ENCODE results near the gene BCKDK.
"Not testable (repeated sequence)": the region's sequence is repeated elsewhere in the genome, so short reads cannot be mapped to it uniquely, and the experiment has no call there.

BCKDK gene

GRCh38 chr16:31094088-31094423 lies 14.1 kb upstream of the BCKDK start:
- no peak for TF ChIP-seq CTCF (IDR thresholded peaks at IDR 0.05; ENCODE audit: insufficient read depth, low read length, poor library complexity, severe bottlenecking)
- Histone ChIP-seq H3K4me3 (replicated peaks; ENCODE audit: low read depth, low read length) (peak overlapping the region; percentile 96), H3K36me3 (ENCODE audit: control insufficient read depth, insufficient read depth, low read length) (peaks cover 7% of the 10 kb centered on the region), H3K27me3 (replicated peaks; ENCODE audit: control insufficient read depth, insufficient read depth, low read length) (no peaks in the 10 kb centered on the region)
- no peak for DNase-seq (ENCODE audit: extremely low read depth, insufficient read length)

- DNase-seq (ENCODE audit: extremely low read depth, insufficient read length) = peak; percentile 92
- no peak for TF ChIP-seq CTCF (IDR thresholded peaks at IDR 0.05; ENCODE audit: insufficient read depth, low read length, poor library complexity, severe bottlenecking)
- no peaks in the 10 kb centered on the region for H3K27me3 ChIP-seq (replicated peaks; ENCODE audit: control insufficient read depth, insufficient read depth, low read length)
- peak within 1 kb of the TSS; percentile 96 for H3K4me3 ChIP-seq (replicated peaks; ENCODE audit: low read depth, low read length)
- peaks cover 7% of the 10 kb centered on the region for H3K36me3 ChIP-seq (ENCODE audit: control insufficient read depth, insufficient read depth, low read length)
Observed at GRCh38 chr16:31094424-31095120, 13.6 kb upstream of the BCKDK start, which contains the start of gene VKORC1. TSS of gene VKORC1 (minus strand) at chr16:31094797. CDS start at chr16:31094729, 68 bp downstream.

DNA sequence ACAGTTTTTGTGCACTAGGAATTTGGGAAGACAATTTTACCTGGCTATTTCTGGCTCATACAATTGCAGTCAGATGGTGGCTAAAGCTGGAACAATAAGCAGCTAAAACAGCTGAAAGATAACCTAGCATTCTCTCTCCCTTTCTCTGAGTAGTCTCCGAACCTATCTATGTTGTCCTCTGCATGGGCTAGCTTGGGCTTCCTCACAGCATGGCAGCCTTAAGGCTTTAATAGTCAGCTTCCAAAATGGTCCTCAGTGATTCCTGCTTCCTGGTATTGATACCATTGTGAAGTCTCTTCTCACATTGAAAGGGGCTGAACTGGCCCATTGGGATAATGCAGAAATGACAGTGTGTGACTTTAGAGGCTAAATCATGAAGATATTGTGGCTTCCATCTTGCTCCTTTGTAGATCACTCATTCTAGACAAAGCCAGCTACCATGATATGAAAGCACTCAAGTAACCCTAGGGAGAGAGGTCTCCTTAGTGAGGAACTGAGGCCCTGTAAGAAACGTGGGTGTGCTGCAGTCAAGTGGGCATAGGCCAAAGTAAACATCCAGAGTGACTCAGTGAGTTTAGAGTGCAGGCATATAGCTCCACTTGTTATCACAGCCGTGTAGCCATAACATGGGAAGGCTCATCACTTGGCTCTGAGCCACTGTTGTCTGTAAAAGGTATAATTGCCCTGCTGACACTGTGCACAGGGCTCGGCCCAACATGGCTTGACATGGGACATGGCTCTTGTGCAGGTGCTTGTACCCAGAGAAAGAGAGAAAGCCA lies 8.1 kb upstream of the BCKDK start:
- no peak for DNase-seq (ENCODE audit: extremely low read depth, insufficient read length)
- H3K27me3 ChIP-seq (replicated peaks; ENCODE audit: control insufficient read depth, insufficient read depth, low read length) = no peaks in the 10 kb centered on the region
- TF ChIP-seq CTCF (IDR thresholded peaks at IDR 0.05; ENCODE audit: insufficient read depth, low read length, poor library complexity, severe bottlenecking) = no peak
- H3K36me3 ChIP-seq (ENCODE audit: control insufficient read depth, insufficient read depth, low read length) = no peaks in the 10 kb centered on the region
- H3K4me3 ChIP-seq (replicated peaks; ENCODE audit: low read depth, low read length) = no peak overlapping the region

GRCh38 chr16:31100876-31101641 lies 7.1 kb upstream of the BCKDK start:
- H3K27me3 ChIP-seq (replicated peaks; ENCODE audit: control insufficient read depth, insufficient read depth, low read length); H3K36me3 ChIP-seq (ENCODE audit: control insufficient read depth, insufficient read depth, low read length); H3K4me3 ChIP-seq (replicated peaks; ENCODE audit: low read depth, low read length); DNase-seq (ENCODE audit: extremely low read depth, insufficient read length): not testable (repeated sequence)

DNA sequence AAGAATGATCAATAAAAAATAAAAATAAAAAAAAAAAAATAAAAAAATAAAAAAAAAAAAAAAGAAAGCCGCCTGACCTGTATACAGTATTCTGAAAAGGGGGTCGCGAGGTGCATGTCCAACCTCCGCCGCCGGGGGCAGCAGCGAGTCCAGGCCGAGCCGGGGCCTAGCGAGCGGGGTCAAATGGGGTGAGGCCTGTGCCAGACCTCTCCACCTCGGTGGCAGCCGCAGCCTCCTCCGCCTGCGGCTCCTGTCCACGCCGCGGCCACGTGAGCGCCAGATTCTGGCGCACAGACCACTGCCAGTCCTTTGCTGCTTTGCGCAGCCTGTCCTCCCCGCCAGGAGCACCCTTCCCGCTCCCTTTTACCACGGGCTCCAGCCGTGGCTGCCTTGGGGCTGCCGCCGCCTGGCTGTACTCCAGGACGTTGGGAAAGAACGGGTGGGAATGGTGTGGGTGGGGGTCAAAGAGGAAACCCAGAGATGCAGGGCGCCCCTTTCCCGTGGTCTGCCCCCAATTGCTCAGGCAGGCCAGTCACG lies 2.4 kb upstream of the BCKDK start:
- Histone ChIP-seq H3K27me3 (replicated peaks; ENCODE audit: control insufficient read depth, insufficient read depth, low read length) (no peaks in the 10 kb centered on the region), H3K4me3 (replicated peaks; ENCODE audit: low read depth, low read length) (no peak overlapping the region), H3K36me3 (ENCODE audit: control insufficient read depth, insufficient read depth, low read length) (peaks cover 8% of the 10 kb centered on the region)
- peak; percentile 83 for TF ChIP-seq CTCF (IDR thresholded peaks at IDR 0.05; ENCODE audit: insufficient read depth, low read length, poor library complexity, severe bottlenecking)
- DNase-seq (ENCODE audit: extremely low read depth, insufficient read length) = peak; percentile 85

Measured in GM06990 (cell line).